IMR-90 (cell line): ENCODE data around the gene UQCC5. TPM values are rescaled to one million over a fixed set of nuclear protein-coding genes. Genes with fewer than 3 reads are reported as not detected.

ENCODE experiments used
- ATAC-seq: fragments of 200-7000 bp; cut with Tn5 transposase; 2 replicates; pipeline ENCODE4 v1.9.1; 2020; ENCODE audit warnings: low read depth, mild to moderate bottlenecking, moderate library complexity
- BruUV-seq: library from RNA; stranded (reverse); fragments of 400-500 nt; replicated peaks from 2 replicates; lab custom pipeline; 2021; lab: Mats Ljungman, UMichigan
- CTCF ChIA-PET: fragments of 300-600 bp; formaldehyde crosslinking; extraction: SDS; loops from one replicate; lab custom pipeline; 2021; ENCODE audit warnings: antibody characterized with exemption; lab: Yijun Ruan, JAX
- POLR2A ChIA-PET: fragments of 300-600 bp; sonication (Branson Sonifier 250); formaldehyde crosslinking; loops from one replicate; lab custom pipeline; 2022; ENCODE audit warnings: antibody characterized with exemption; ENCODE audit not compliant: unreplicated experiment; lab: Charles Lee
- DNase-seq: peaks from one replicate; pipeline ENCODE4 v3.0.0; 2013
- H2AFZ ChIP-seq: replicated peaks from 2 replicates; pipeline ENCODE3; 2013; ENCODE audit warnings: low read length, mild to moderate bottlenecking; ENCODE audit not compliant: poor library complexity
- H2AK5ac ChIP-seq: 2 replicates; pipeline ENCODE4 v1.6.1; 2013; ENCODE audit warnings: low read depth, low read length, inconsistent platforms
- H2AK9ac ChIP-seq: replicated peaks from 2 replicates; pipeline ENCODE3; 2013; ENCODE audit warnings: mild to moderate bottlenecking, low read depth, low read length, moderate library complexity; ENCODE audit not compliant: poor library complexity
- H2BK120ac ChIP-seq: 2 replicates; pipeline ENCODE4 v1.6.1; 2013; ENCODE audit warnings: low read depth, low read length, inconsistent platforms
- H2BK15ac ChIP-seq: 3 replicates; pipeline ENCODE4 v1.6.1; 2013; ENCODE audit warnings: low read depth, low read length, inconsistent platforms
- H2BK20ac ChIP-seq: 2 replicates; pipeline ENCODE4 v1.6.1; 2013; ENCODE audit warnings: low read depth, mild to moderate bottlenecking, inconsistent platforms, low read length, moderate library complexity
- H2BK5ac ChIP-seq: 2 replicates; pipeline ENCODE4 v1.6.1; 2013; ENCODE audit warnings: mild to moderate bottlenecking, low read depth, low read length, inconsistent platforms; ENCODE audit not compliant: poor library complexity, severe bottlenecking
- H3K14ac ChIP-seq: replicated peaks from 2 replicates; pipeline ENCODE4 v1.6.1; 2013; ENCODE audit warnings: low read depth, low read length, inconsistent platforms
- H3K18ac ChIP-seq: 2 replicates; pipeline ENCODE4 v1.6.1; 2013; ENCODE audit warnings: low read depth, low read length, control low read depth
- H3K23ac ChIP-seq: 2 replicates; pipeline ENCODE4 v1.6.1; 2013; ENCODE audit warnings: low read depth, low read length, inconsistent platforms
- H3K27ac ChIP-seq: 2 replicates; pipeline ENCODE4 v1.5.1; 2013; ENCODE audit warnings: mild to moderate bottlenecking, control low read depth, low read length; ENCODE audit not compliant: insufficient read depth
- H3K27me3 ChIP-seq: 2 replicates; pipeline ENCODE4 v1.6.1; 2013; ENCODE audit warnings: low read length; ENCODE audit not compliant: control insufficient read depth, insufficient read depth
- H3K36me3 ChIP-seq: 2 replicates; pipeline ENCODE4 v1.6.1; 2013; ENCODE audit warnings: low read length, mixed read lengths; ENCODE audit not compliant: control insufficient read depth, insufficient read depth
- H3K4ac ChIP-seq: 2 replicates; pipeline ENCODE4 v1.6.1; 2013; ENCODE audit warnings: low read depth, low read length, inconsistent platforms
- H3K4me1 ChIP-seq: 2 replicates; pipeline ENCODE4 v1.6.1; 2013; ENCODE audit warnings: low read length, mixed read lengths; ENCODE audit not compliant: control insufficient read depth, insufficient read depth
- H3K4me2 ChIP-seq: 2 replicates; pipeline ENCODE4 v1.6.1; 2013; ENCODE audit warnings: low read depth, mild to moderate bottlenecking, control low read depth, low read length, moderate library complexity
- H3K4me3 ChIP-seq: 2 replicates; pipeline ENCODE4 v1.5.1; 2013; ENCODE audit warnings: low read depth, mild to moderate bottlenecking, control low read depth, low read length, moderate library complexity; ENCODE audit not compliant: insufficient read depth
- H3K56ac ChIP-seq: 2 replicates; pipeline ENCODE4 v1.6.1; 2013; ENCODE audit warnings: low read length, inconsistent platforms; ENCODE audit not compliant: insufficient read depth; ENCODE audit errors: extremely low read depth
- H3K79me1 ChIP-seq, 2 experiments: 2 replicates each; pipeline ENCODE4 v1.6.1; 2013; ENCODE audit warnings: low read length in 2 of 2, inconsistent platforms in 1 of 2, low read depth in 1 of 2
- H3K9ac ChIP-seq: 2 replicates; pipeline ENCODE4 v1.6.1; 2013; ENCODE audit warnings: low read depth, low read length, control low read depth
- H3K9me1 ChIP-seq: 2 replicates; pipeline ENCODE4 v1.6.1; 2013; ENCODE audit warnings: low read length, inconsistent platforms; ENCODE audit not compliant: insufficient read depth
- H3K9me3 ChIP-seq: 2 replicates; pipeline ENCODE4 v1.6.1; 2013; ENCODE audit warnings: low read length; ENCODE audit not compliant: control insufficient read depth, insufficient read depth
- H4K20me1 ChIP-seq: 2 replicates; pipeline ENCODE4 v1.6.1; 2013; ENCODE audit warnings: low read length, inconsistent platforms; ENCODE audit not compliant: insufficient read depth
- H4K5ac ChIP-seq: 2 replicates; pipeline ENCODE4 v1.6.1; 2013; ENCODE audit warnings: mild to moderate bottlenecking, low read depth, low read length, control low read depth
- H4K8ac ChIP-seq, 2 experiments: 2 replicates each; pipeline ENCODE4 v1.6.1; 2013; ENCODE audit warnings: low read depth in 2 of 2, low read length in 2 of 2, control low read depth in 1 of 2, inconsistent platforms in 1 of 2
- H4K91ac ChIP-seq: 2 replicates; pipeline ENCODE4 v1.6.1; 2013; ENCODE audit warnings: low read depth, low read length, inconsistent platforms; ENCODE audit not compliant: insufficient read depth
- BHLHE40 ChIP-seq: fragments of 150-350 bp; IDR thresholded peaks from 2 replicates; pipeline ENCODE4 v1.6.1; 2016; ENCODE audit warnings: mild to moderate bottlenecking, low read depth, low read length
- CEBPB ChIP-seq: IDR thresholded peaks from 2 replicates; pipeline ENCODE4 v1.6.1; 2012; ENCODE audit warnings: low read depth, low read length, improper control_type of control experiment
- CHD1 ChIP-seq: IDR thresholded peaks from 2 replicates; pipeline ENCODE4 v1.6.1; 2012; ENCODE audit warnings: low read depth, low read length, improper control_type of control experiment
- ELK1 ChIP-seq: fragments of 150-350 bp; IDR thresholded peaks from 2 replicates; pipeline ENCODE4 v1.6.1; 2016; ENCODE audit warnings: low read depth, mild to moderate bottlenecking, low read length, moderate library complexity, borderline replicate concordance
- MAFK ChIP-seq: IDR thresholded peaks from 2 replicates; pipeline ENCODE4 v1.6.1; 2012; ENCODE audit warnings: low read depth, low read length, improper control_type of control experiment
- MAZ ChIP-seq: IDR thresholded peaks from 2 replicates; pipeline ENCODE4 v1.6.1; 2012; ENCODE audit warnings: low read depth, mild to moderate bottlenecking, low read length, improper control_type of control experiment, moderate library complexity, borderline replicate concordance
- NFE2L2 ChIP-seq: fragments of 150-350 bp; IDR thresholded peaks from 2 replicates; pipeline ENCODE4 v1.6.1; 2016; ENCODE audit warnings: low read depth, mild to moderate bottlenecking, low read length
- RAD21 ChIP-seq: IDR thresholded peaks from 2 replicates; pipeline ENCODE4 v1.6.1; 2012; ENCODE audit warnings: low read length, improper control_type of control experiment
- RCOR1 ChIP-seq: IDR thresholded peaks from 2 replicates; pipeline ENCODE4 v1.6.1; 2012; ENCODE audit warnings: mild to moderate bottlenecking, low read length, improper control_type of control experiment; ENCODE audit not compliant: insufficient replicate concordance
- SMC3 ChIP-seq: fragments of 150-350 bp; IDR thresholded peaks from 2 replicates; pipeline ENCODE4 v1.6.1; 2016; ENCODE audit warnings: low read depth, mild to moderate bottlenecking, antibody characterized with exemption, low read length, moderate library complexity
- USF2 ChIP-seq: fragments of 150-350 bp; IDR thresholded peaks from 2 replicates; pipeline ENCODE4 v1.6.1; 2017; ENCODE audit warnings: mild to moderate bottlenecking, antibody characterized with exemption, low read length, low read depth
- WGBS, 2 experiments: methylation state at CpG; one replicate each; pipeline versions ENCODE4 v1.1.5 to v1.1.7; 2013; ENCODE audit warnings: missing lambda C conversion rate in 2 of 2; ENCODE audit not compliant: insufficient read length in 1 of 2; ENCODE audit errors: extremely low coverage in 2 of 2; 5-methylcytosine and 5-hydroxymethylcytosine counted together
- dilution Hi-C: fragments of 300-500 bp; cut with HindIII; formaldehyde crosslinking; loops from one replicate; pipeline ENCODE4 v1.14.3; 2018; ENCODE audit warnings: low sequenced_read_pairs; ENCODE audit not compliant: unreplicated experiment
- in situ Hi-C: fragments of 300-500 bp; cut with MboI; formaldehyde crosslinking; loops from 3 replicates; pipeline ENCODE4 v1.14.3; 2019; ENCODE audit warnings: low sequenced_read_pairs, inconsistent platforms, mixed read lengths
- intact Hi-C: fragments of 100-400 bp; cut with micrococcal nuclease; formaldehyde crosslinking; loops from 2 replicates; pipeline ENCODE4 v1.10.0; 2022
- polyA plus RNA-seq, 3 experiments: library from polyadenylated mRNA; depleted of rRNA; stranded (reverse); fragments of >200 nt; gene quantifications; 2 replicates each; pipeline ENCODE4 v1.2.3, GENCODE V29; 2012; ENCODE audit warnings: low replicate concordance in 1 of 3
- total RNA-seq: library from RNA; depleted of rRNA; stranded (reverse); fragments of >200 nt; gene quantifications from 2 replicates; pipeline ENCODE4 v1.2.3, GENCODE V29; 2012

UQCC5 gene
- total and polyA plus RNA-seq, 2 of the 4 experiments (the other 2 are of a cell fraction), result 1.1 to 16.9 TPM

GRCh38 chr3:52492059-52492458, 44.3 kb upstream of the UQCC5 start:
- WGBS, 2 experiments, result 95% methylated on average over 18 of the region's 21 CpGs; no CpG with 5 or more reads in 1 of the 2 experiments
- H3K9ac ChIP-seq, result no peak overlapping the region
- H2BK120ac ChIP-seq, result no peak overlapping the region
- DNase-seq (no peak), ATAC-seq (no peak)
- H3K27me3 ChIP-seq, result no peaks in the 10 kb centered on the region
- intact Hi-C loops (no loop called here), dilution Hi-C loops (no loop called here), in situ Hi-C loops (no loop called here)
- peaks cover 6% of the 10 kb centered on the region; the same call in 1 of the 2 replicates for H3K9me1 ChIP-seq
- peaks cover 61% of the 10 kb centered on the region for H3K36me3 ChIP-seq
- no peak overlapping the region for H4K91ac ChIP-seq
- no peak overlapping the region for H4K5ac ChIP-seq
- H4K20me1 ChIP-seq, result peaks cover 12% of the 10 kb centered on the region; the same call in 1 of the 2 replicates
- no peak overlapping the region for H3K14ac ChIP-seq
- ChIA-PET CTCF (no interaction called here), POLR2A (no interaction called here)
- no peak overlapping the region for H3K4ac ChIP-seq
- H3K4me2 ChIP-seq, result no peak overlapping the region
- H3K4me3 ChIP-seq, result no peak overlapping the region
- H3K9me3 ChIP-seq, result no peaks in the 10 kb centered on the region
- H2BK20ac ChIP-seq, result no peak overlapping the region
- H2BK15ac ChIP-seq, result no peak overlapping the region
- H3K56ac ChIP-seq, result no peak overlapping the region
- H3K18ac ChIP-seq, result no peak overlapping the region
- BruUV-seq, result TSS peak; percentile 74
- TF ChIP-seq MAFK, result no peak
- TF ChIP-seq BHLHE40, result no peak
- no peak for TF ChIP-seq NFE2L2
- TF ChIP-seq RAD21, result no peak
- TF ChIP-seq RCOR1, result no peak
- no peak for TF ChIP-seq MAZ
- no peak for TF ChIP-seq SMC3
- TF ChIP-seq CHD1, result no peak
- TF ChIP-seq CEBPB, result no peak
- no peak for TF ChIP-seq USF2
- TF ChIP-seq ELK1, result no peak
- H3K23ac ChIP-seq, result no peak overlapping the region
- no peak overlapping the region for H2BK5ac ChIP-seq
- H2AK9ac ChIP-seq, result no peak overlapping the region
- peaks cover 0 to 15% of the 10 kb centered on the region in 2 experiments; a peak in 2 of 4 replicates for H3K79me1 ChIP-seq
- H2AFZ ChIP-seq, result no peak overlapping the region
- H3K27ac ChIP-seq, result no peak overlapping the region
- no peak overlapping the region for H4K8ac ChIP-seq
- no peak overlapping the region for H2AK5ac ChIP-seq
- peaks cover 4% of the 10 kb centered on the region; the same call in 1 of the 2 replicates for H3K4me1 ChIP-seq
